Endothelial cell of umbilical vein (primary cell): ENCODE results near the gene C4orf50. TPM values are rescaled to one million over a fixed set of nuclear protein-coding genes. Genes with fewer than 3 reads are reported as not detected.

Experiments
- BruUV-seq: library from RNA; stranded (reverse); fragments of 400-500 nt; replicated peaks from 2 replicates; lab custom pipeline; 2021; lab: Mats Ljungman, UMichigan
- CTCF ChIA-PET: fragments of 300-600, 350-600 bp; sonication (Branson Sonifier 250); formaldehyde crosslinking; loops from one replicate; lab custom pipeline; 2021; ENCODE audit warnings: antibody characterized with exemption, inconsistent platforms; lab: Charles Lee
- POLR2A ChIA-PET: fragments of 300-600, 350-600 bp; sonication (Branson Sonifier 250); formaldehyde crosslinking; loops from one replicate; lab custom pipeline; 2021; ENCODE audit warnings: antibody characterized with exemption, inconsistent platforms; lab: Charles Lee
- DNase-seq: peaks from one replicate; pipeline ENCODE4 v3.0.0-alpha.2; 2011; ENCODE audit warnings: low read depth, low spot score
- FAIRE-seq: peaks from 2 replicates; lab custom pipeline; 2011; peaks lifted over from hg19 to GRCh38; lab: Jason Lieb, UNC
- H2AFZ ChIP-seq: 2 replicates; pipeline ENCODE4 v1.6.0; 2012; ENCODE audit warnings: low read depth, low read length, control low read depth, inconsistent platforms
- H3K27ac ChIP-seq: 2 replicates; pipeline ENCODE4 v1.5.1; 2011; ENCODE audit warnings: low read depth, mild to moderate bottlenecking, control low read depth, low read length, moderate library complexity; ENCODE audit not compliant: insufficient read depth
- H3K27me3 ChIP-seq, 2 experiments: 2 replicates each; pipeline versions ENCODE4 v1.6.0 to v1.6.1; 2011; ENCODE audit warnings: low read length in 2 of 2, mixed read lengths in 1 of 2; ENCODE audit not compliant: control insufficient read depth in 2 of 2, insufficient read depth in 2 of 2
- H3K36me3 ChIP-seq, 2 experiments: 2 replicates in 1 of 2; 3 replicates in 1 of 2; pipeline ENCODE4 v1.5.1; 2011; ENCODE audit warnings: low read length in 2 of 2, mild to moderate bottlenecking in 1 of 2, moderate library complexity in 1 of 2; ENCODE audit not compliant: control insufficient read depth in 2 of 2, insufficient read depth in 2 of 2; ENCODE audit errors: extremely low read depth in 1 of 2
- H3K4me1 ChIP-seq: 3 replicates; pipeline ENCODE4 v1.5.1; 2011; ENCODE audit warnings: mild to moderate bottlenecking, low read length; ENCODE audit not compliant: control insufficient read depth, insufficient read depth; ENCODE audit errors: extremely low read depth
- H3K4me2 ChIP-seq: 2 replicates; pipeline ENCODE4 v1.6.1; 2011; ENCODE audit warnings: low read length, control low read depth, mixed read lengths; ENCODE audit not compliant: insufficient read depth
- H3K4me3 ChIP-seq, 3 experiments: fragments of 200-600 bp in 1 of 3; sonication (generic), shearing (Covaris generic) in 1 of 3; replicated peaks in 1 of 3; 2 replicates each; pipeline ENCODE4 v1.5.1; 2011 to 2016; ENCODE audit warnings: control low read depth in 3 of 3, low read length in 3 of 3, mild to moderate bottlenecking in 2 of 3, inconsistent platforms in 1 of 3, low read depth in 1 of 3, moderate library complexity in 1 of 3; ENCODE audit not compliant: insufficient read depth in 1 of 3
- H3K79me2 ChIP-seq: 2 replicates; pipeline ENCODE4 v1.6.0; 2012; ENCODE audit warnings: low read length, inconsistent platforms; ENCODE audit not compliant: control insufficient read depth, insufficient read depth
- H3K9ac ChIP-seq: replicated peaks from 2 replicates; pipeline ENCODE3; 2011; ENCODE audit warnings: low read length, control low read depth; ENCODE audit not compliant: insufficient read depth; ENCODE audit errors: extremely low read depth
- H3K9me1 ChIP-seq: replicated peaks from 3 replicates; pipeline ENCODE4 v1.6.0; 2011; ENCODE audit warnings: mild to moderate bottlenecking, low read length; ENCODE audit not compliant: control insufficient read depth, insufficient read depth; ENCODE audit errors: extremely low read depth
- H3K9me3 ChIP-seq: replicated peaks from 2 replicates; pipeline ENCODE4 v1.5.1; 2012; ENCODE audit warnings: low read length, inconsistent platforms; ENCODE audit not compliant: control insufficient read depth, insufficient read depth
- H4K20me1 ChIP-seq: replicated peaks from 2 replicates; pipeline ENCODE3; 2011; ENCODE audit warnings: mild to moderate bottlenecking, low read length; ENCODE audit not compliant: control insufficient read depth, insufficient read depth; ENCODE audit errors: extremely low read depth
- EZH2 ChIP-seq: IDR thresholded peaks from 2 replicates; pipeline ENCODE4 v1.6.1; 2012; ENCODE audit warnings: borderline replicate concordance, low read depth, mild to moderate bottlenecking, moderate library complexity, low read length, inconsistent platforms; ENCODE audit not compliant: severe bottlenecking
- FOS ChIP-seq: IDR thresholded peaks from 2 replicates; pipeline ENCODE4 v1.6.1; 2011; ENCODE audit warnings: mild to moderate bottlenecking, low read length, moderate library complexity, borderline replicate concordance; ENCODE audit not compliant: insufficient read depth
- GATA2 ChIP-seq: IDR thresholded peaks from 2 replicates; pipeline ENCODE4 v1.7.0; 2011; ENCODE audit warnings: low read depth, mild to moderate bottlenecking, moderate library complexity, mixed read lengths, low read length; ENCODE audit not compliant: insufficient read length, insufficient read depth
- JUN ChIP-seq: IDR thresholded peaks from 2 replicates; pipeline ENCODE4 v1.6.1; 2011; ENCODE audit warnings: borderline replicate concordance, low read depth; ENCODE audit not compliant: insufficient read length, insufficient read depth
- MYC ChIP-seq: IDR thresholded peaks from one replicate; pipeline ENCODE4 v1.6.1; 2011; ENCODE audit warnings: mild to moderate bottlenecking, low read depth, low read length
- POLR2A ChIP-seq: IDR thresholded peaks from 2 replicates; pipeline ENCODE4 v1.6.1; 2012; ENCODE audit warnings: low read depth, mild to moderate bottlenecking, control low read depth, low read length
- POLR2AphosphoS5 ChIP-seq: IDR thresholded peaks from 2 replicates; pipeline ENCODE4 v1.6.1; 2012; ENCODE audit warnings: low read depth, mild to moderate bottlenecking, control low read depth, low read length, moderate library complexity; ENCODE audit not compliant: insufficient read depth
- dilution Hi-C: fragments of 300-500 bp; cut with MboI; formaldehyde crosslinking; loops from one replicate; pipeline ENCODE4 v1.15.0; 2019; ENCODE audit warnings: low sequenced_read_pairs; ENCODE audit not compliant: extremely low pct_ligation_motif_present
- intact Hi-C: fragments of 100-400 bp; cut with micrococcal nuclease; formaldehyde crosslinking; loops from one replicate; pipeline ENCODE4 v1.10.0; 2022
- polyA plus RNA-seq, 4 experiments: library from polyadenylated mRNA; depleted of rRNA in 3 of 4; stranded (reverse) in 3 of 4; unstranded in 1 of 4; fragments of >200 nt; gene quantifications; 2 replicates each; pipeline versions ENCODE4 v1.2.1 to v1.2.3, GENCODE V29; 2011 to 2012; ENCODE audit warnings: missing spikeins in 1 of 4
- total RNA-seq: library from RNA; stranded (reverse); gene quantifications from 2 replicates; pipeline ENCODE4 v1.2.3, GENCODE V29; 2021
- TF ChIP-seq, protein P1 (sequence below), 2 donors: IDR thresholded peaks; 1 replicate in 1 of 2; 2 replicates in 1 of 2; pipeline ENCODE4 v1.5.1; 2011; ENCODE audit warnings: low read length in 2 of 2, mild to moderate bottlenecking in 2 of 2, moderate library complexity in 2 of 2, control low read depth in 1 of 2, inconsistent platforms in 1 of 2, low read depth in 1 of 2; ENCODE audit not compliant: insufficient read depth in 1 of 2; ENCODE audit errors: extremely low read depth in 1 of 2
- TF ChIP-seq, protein P2 (sequence below): IDR thresholded peaks from 2 replicates; pipeline ENCODE4 v1.6.1; 2011; ENCODE audit not compliant: insufficient read depth, insufficient read length

C4orf50 gene
- total and polyA plus RNA-seq, 2 donors (not counting 3 experiments of a cell fraction or from before 2014, with no cell fraction given): not detected

GRCh38 chr4:6008092-6008551, 10.1 kb downstream of the C4orf50 start:
- Histone ChIP-seq H2AFZ (no peak overlapping the region), H3K9ac (no peak overlapping the region), H3K27ac (no peak overlapping the region), H3K9me1 (no peaks in the 10 kb centered on the region), H3K27me3 (no peaks in the 10 kb centered on the region), H3K4me3 (no peak overlapping the region), H3K9me3 (no peaks in the 10 kb centered on the region), H3K79me2 (no peaks in the 10 kb centered on the region), H3K4me1 (no peaks in the 10 kb centered on the region), H3K4me2 (no peak overlapping the region), H4K20me1 (no peaks in the 10 kb centered on the region), H3K36me3 (no peaks in the 10 kb centered on the region)
- dilution Hi-C loops (no loop called here), intact Hi-C loops (no loop called here)
- TF ChIP-seq JUN (no peak), FOS (no peak), EZH2 (no peak), MYC (no peak), GATA2 (no peak), POLR2A (no peak), POLR2AphosphoS5 (no peak)
- TF ChIP-seq, protein P1, sequence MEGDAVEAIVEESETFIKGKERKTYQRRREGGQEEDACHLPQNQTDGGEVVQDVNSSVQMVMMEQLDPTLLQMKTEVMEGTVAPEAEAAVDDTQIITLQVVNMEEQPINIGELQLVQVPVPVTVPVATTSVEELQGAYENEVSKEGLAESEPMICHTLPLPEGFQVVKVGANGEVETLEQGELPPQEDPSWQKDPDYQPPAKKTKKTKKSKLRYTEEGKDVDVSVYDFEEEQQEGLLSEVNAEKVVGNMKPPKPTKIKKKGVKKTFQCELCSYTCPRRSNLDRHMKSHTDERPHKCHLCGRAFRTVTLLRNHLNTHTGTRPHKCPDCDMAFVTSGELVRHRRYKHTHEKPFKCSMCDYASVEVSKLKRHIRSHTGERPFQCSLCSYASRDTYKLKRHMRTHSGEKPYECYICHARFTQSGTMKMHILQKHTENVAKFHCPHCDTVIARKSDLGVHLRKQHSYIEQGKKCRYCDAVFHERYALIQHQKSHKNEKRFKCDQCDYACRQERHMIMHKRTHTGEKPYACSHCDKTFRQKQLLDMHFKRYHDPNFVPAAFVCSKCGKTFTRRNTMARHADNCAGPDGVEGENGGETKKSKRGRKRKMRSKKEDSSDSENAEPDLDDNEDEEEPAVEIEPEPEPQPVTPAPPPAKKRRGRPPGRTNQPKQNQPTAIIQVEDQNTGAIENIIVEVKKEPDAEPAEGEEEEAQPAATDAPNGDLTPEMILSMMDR (IDR thresholded peaks at IDR 0.05; ENCODE audit: extremely low read depth in 1 of 2, insufficient read depth in 1 of 2, low read depth in 1 of 2, low read length in 2 of 2): no peak
- TF ChIP-seq, protein P2, sequence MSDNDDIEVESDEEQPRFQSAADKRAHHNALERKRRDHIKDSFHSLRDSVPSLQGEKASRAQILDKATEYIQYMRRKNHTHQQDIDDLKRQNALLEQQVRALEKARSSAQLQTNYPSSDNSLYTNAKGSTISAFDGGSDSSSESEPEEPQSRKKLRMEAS: no peak
- ChIA-PET POLR2A (no interaction called here), CTCF (interaction anchor here (2.2 kb wide), 1 partner anchor 10 kb away, joined by 6 read pairs; no protein-coding TSS in a partner anchor)
- no TSS peak for BruUV-seq
- DNase-seq: no peak
- FAIRE-seq: no peak
